Raji (cell line): ENCODE results near the gene PARD3.

Source experiments
- POLR2A ChIP-seq: IDR thresholded peaks from 2 replicates; pipeline ENCODE4 v1.6.1; 2011; ENCODE audit warnings: low read depth, low read length, control low read depth; ENCODE audit not compliant: insufficient read depth

Gene PARD3

DNA sequence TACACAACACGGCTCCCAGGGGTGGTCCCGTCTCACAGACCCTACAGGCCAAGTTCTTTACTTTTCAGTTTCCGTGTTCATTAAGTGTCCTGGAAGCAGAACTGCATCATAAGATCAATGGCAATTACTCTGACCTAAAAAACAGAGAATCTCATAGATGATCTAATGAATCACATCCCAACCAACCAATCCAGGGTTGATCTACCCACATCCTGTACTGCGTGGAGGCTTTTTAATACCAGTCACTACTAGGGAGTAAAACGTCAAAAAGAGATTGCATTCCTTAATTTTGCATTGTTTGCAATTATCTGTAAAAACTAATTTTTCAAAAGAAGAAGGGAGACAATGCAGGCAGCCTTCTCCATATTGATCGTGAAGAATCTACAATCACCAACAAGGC, 72.6 kb downstream of the PARD3 start:
- TF ChIP-seq POLR2A: no peak

DNA sequence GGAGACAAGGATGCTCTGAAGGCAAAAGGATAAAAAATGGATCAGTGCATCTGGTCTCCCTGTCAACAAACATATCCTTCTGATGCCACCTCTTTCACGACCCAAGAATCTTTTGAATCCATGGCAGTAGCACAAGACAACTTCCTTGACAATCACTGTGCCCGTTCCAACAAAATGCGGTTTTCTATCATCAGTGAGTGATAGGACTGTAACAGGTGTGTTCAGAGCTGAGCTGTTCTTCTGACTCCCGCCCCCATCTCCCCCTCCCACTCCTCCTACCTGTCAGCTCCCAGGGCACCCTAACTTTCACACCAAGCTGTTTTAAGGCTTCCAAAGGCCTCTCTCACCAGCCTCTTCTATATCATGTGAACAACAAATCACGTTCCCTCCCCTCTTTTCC, 74.8 kb downstream of the PARD3 start:
- TF ChIP-seq POLR2A: no peak

GRCh38 chr10:34739915-34740314, 75.2 kb downstream of the PARD3 start:
- TF ChIP-seq POLR2A: no peak

DNA sequence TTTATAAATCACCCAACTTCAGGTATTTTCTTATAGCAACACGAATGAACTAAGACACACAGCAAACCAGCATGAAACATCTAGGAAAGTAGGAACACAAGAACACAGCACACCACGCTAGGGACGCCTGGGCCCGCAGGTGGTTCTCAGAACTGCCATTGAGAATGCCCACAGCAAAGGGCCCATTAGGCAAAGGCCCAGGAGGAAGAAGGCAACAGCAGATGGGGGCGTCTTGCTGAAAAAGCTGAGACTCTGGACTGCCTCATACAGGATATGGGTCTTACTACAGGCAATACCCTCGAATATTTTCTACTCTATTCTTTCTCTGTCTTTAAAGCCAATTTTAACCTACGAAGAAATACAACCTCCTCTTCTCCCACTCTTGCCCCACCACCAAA, 77.3 kb downstream of the PARD3 start:
- no peak for TF ChIP-seq POLR2A

GRCh38 chr10:34736976-34737771, 77.9 kb downstream of the PARD3 start:
- no peak for TF ChIP-seq POLR2A

DNA sequence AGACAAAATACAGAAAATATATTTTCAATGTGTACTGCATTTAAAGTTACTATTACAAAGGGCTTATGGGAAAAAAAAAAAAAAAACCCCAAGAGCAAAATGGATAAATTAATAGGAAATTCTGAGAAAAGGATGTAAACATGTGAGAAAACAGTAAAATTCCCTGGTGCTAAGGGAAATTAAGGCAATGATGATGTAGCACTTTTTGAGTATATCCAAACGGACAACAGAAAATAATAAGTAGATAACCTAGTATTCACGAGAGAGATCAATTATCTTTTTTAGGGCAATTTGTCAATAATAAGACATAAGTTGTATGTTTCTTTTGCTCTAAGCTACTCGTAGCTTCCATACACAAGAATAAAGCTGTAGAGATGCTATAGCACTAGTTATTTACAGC, 80.2 kb downstream of the PARD3 start:
- no peak for TF ChIP-seq POLR2A

- no peak for TF ChIP-seq POLR2A
These were observed 82.2 kb downstream of the PARD3 start for GRCh38 chr10:34732926-34733325.

- TF ChIP-seq POLR2A: no peak
These were observed 83.0 kb downstream of the PARD3 start for GRCh38 chr10:34731885-34732701.

- no peak for TF ChIP-seq POLR2A
These were observed 83.9 kb downstream of the PARD3 start for GRCh38 chr10:34731213-34731612.

DNA sequence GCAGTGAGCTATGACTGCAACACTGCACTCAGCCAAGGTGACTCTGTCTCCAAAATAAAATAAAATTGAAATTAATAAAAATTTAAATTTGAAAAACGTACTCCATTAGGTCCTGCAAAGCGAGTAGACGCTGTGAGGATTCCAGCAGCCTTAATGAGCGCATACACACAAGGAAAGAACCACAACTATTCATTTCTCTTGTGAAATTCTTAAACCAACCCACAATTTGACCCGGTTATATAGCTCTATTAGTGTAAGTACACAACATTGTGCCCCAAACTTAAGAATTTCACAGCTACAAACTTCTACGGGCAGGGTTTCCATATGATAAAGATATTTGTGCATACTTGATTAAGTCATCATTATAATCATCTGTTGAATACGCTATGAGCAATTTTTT, 84.4 kb downstream of the PARD3 start:
- no peak for TF ChIP-seq POLR2A

DNA sequence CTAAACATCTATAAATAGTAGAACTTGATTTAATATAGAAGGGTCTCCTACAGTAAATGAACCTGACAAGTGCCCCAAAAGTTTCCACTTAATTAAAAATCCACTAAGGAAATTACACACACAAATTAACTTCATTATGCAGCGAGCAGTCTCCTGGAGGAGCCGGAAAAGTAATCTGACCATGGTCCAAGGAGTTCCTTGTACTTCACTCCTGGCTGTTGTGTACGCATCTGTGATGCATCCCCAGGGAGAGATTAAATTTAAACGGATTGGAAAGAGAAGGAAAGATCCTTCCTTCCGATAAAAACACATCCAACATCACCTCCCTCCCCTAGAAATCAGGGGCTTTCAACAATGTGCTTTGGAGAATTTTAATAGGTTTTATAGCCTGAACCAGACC, 85.5 kb downstream of the PARD3 start:
- TF ChIP-seq POLR2A: no peak

DNA sequence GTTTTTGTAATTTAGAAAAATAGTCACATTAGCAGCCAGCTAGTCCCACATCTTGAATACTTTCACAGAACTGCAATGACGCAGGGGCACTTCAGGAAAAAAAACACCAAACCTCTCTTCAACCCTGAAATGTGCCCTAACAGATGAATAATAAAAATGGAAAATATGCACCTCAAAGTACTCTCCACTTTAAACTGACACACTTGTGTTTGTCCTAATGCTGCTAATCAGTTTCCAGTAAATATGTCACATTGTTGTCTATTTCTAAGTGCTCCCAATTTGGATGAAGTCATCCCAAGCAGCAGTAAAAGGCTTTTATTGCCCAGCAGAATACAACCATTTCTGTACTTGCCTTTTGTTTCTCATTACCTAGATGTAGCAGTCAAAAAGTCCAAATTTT, 86.7 kb downstream of the PARD3 start:
- no peak for TF ChIP-seq POLR2A

- no peak for TF ChIP-seq POLR2A
These were observed 87.5 kb downstream of the PARD3 start for GRCh38 chr10:34727595-34728033.

GRCh38 chr10:34726862-34727261, 88.2 kb downstream of the PARD3 start:
- no peak for TF ChIP-seq POLR2A

- no peak for TF ChIP-seq POLR2A
These were observed 91.3 kb downstream of the PARD3 start for GRCh38 chr10:34723750-34724149.

- TF ChIP-seq POLR2A: no peak
These were observed 92.7 kb downstream of the PARD3 start for GRCh38 chr10:34722404-34722803.
